Pancreas (tissue), 10 donors: ENCODE measurements around the gene EIF3J. TPM values are rescaled to one million over a fixed set of nuclear protein-coding genes. Genes with fewer than 3 reads are reported as not detected.

ENCODE experiments used
- ATAC-seq, 4 donors: fragments of 200-7000 bp; cut with Tn5 transposase; one replicate each; pipeline versions ENCODE4 v1.8.0 to v1.9.1; 2020; ENCODE audit warnings: mild to moderate bottlenecking in 4 of 4, moderate library complexity in 4 of 4
- DNase-seq, 6 donors: peaks; one replicate each; pipeline ENCODE4 v3.0.0-alpha.2; 2020
- FAIRE-seq: peaks from 2 replicates; lab custom pipeline; 2012; peaks lifted over from hg19 to GRCh38; lab: Jason Lieb, UNC
- H3K27ac ChIP-seq, 4 donors: fragments of 200-600 bp; sonication (generic); 1 replicate in 3 of 4; 2 replicates in 1 of 4; pipeline versions ENCODE4 v1.5.0 to v1.8.0; 2020
- H3K27me3 ChIP-seq, 4 donors: fragments of 200-600 bp; one replicate each; pipeline ENCODE4 v1.8.0; 2021
- H3K36me3 ChIP-seq, 3 donors: fragments of 200-600 bp; sonication (generic) in 1 of 3; one replicate each; pipeline versions ENCODE4 v1.5.0 to v1.8.0; 2020 to 2021
- H3K4me1 ChIP-seq, 3 donors: fragments of 200-600 bp; one replicate each; pipeline ENCODE4 v1.8.0; 2021
- H3K4me3 ChIP-seq, 4 donors: fragments of 200-600 bp; sonication (generic) in 2 of 4; one replicate each; pipeline versions ENCODE4 v1.5.0 to v1.8.0; 2020 to 2021
- H3K9me3 ChIP-seq, 4 donors: fragments of 200-600 bp; one replicate each; pipeline ENCODE4 v1.8.0; 2021
- WGBS, 2 donors: extraction: QIAGEN DNeasy Blood & Tissue Kit; methylation state at CpG; one replicate each; pipeline ENCODE4 v1.1.7; 2013; 5-methylcytosine and 5-hydroxymethylcytosine counted together
- intact Hi-C, 3 donors: fragments of 100-400 bp; cut with DNase I; formaldehyde crosslinking; loops; one replicate each; pipeline versions ENCODE4 v1.11.1 to v1.14.2; 2022
- polyA plus RNA-seq, 2 donors: library from polyadenylated mRNA; stranded (reverse); fragments of 200-250 nt; gene quantifications; one replicate each; pipeline ENCODE4 v1.2.3, GENCODE V29; 2013
- total RNA-seq, 6 donors: library from RNA; stranded (reverse); fragmentation: NEBNext Ultra II Directional in 4 of 6; extraction: Animal tissue kit (Norgen Biotek cat#: 25700) in 4 of 6; gene quantifications; one replicate each; pipeline versions ENCODE4 v1.2.1 to v1.2.4, GENCODE V29; 2021 to 2023
- TF ChIP-seq, protein P1 (sequence below), 4 donors: fragments of 200-600 bp; sonication (generic) in 3 of 4; IDR thresholded peaks; one replicate each; pipeline versions ENCODE4 v1.5.0 to v1.8.0; 2021; ENCODE audit warnings: antibody characterized with exemption in 4 of 4
- donor health status: healthy with polysubstance abuse.
- donor health status: DM: no; HTN: no; CAD: no; lungs with moderate emphysema.
- donor health status: DM: no; HTN: no; CAD: no.
- donor health status: control.
- donor health status: control.
- donor health status: Bipolar disorder and iron deficiency.
- donor health status: DM: yes; HTN: yes; CAD: no.
- donor health status: DM: no; HTN: no; CAD: no.
- donor health status: DM: no; HTN: no; CAD: no.
- donor health status: DM: yes; HTN: yes; CAD: no.

The EIF3J gene, protein sequence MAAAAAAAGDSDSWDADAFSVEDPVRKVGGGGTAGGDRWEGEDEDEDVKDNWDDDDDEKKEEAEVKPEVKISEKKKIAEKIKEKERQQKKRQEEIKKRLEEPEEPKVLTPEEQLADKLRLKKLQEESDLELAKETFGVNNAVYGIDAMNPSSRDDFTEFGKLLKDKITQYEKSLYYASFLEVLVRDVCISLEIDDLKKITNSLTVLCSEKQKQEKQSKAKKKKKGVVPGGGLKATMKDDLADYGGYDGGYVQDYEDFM
- 10 to 100 TPM; 37.8 to 88.2 (median 58.7) TPM for total RNA-seq
- 10 to 100 TPM; 21.0 to 29.1 TPM for polyA plus RNA-seq

DNA sequence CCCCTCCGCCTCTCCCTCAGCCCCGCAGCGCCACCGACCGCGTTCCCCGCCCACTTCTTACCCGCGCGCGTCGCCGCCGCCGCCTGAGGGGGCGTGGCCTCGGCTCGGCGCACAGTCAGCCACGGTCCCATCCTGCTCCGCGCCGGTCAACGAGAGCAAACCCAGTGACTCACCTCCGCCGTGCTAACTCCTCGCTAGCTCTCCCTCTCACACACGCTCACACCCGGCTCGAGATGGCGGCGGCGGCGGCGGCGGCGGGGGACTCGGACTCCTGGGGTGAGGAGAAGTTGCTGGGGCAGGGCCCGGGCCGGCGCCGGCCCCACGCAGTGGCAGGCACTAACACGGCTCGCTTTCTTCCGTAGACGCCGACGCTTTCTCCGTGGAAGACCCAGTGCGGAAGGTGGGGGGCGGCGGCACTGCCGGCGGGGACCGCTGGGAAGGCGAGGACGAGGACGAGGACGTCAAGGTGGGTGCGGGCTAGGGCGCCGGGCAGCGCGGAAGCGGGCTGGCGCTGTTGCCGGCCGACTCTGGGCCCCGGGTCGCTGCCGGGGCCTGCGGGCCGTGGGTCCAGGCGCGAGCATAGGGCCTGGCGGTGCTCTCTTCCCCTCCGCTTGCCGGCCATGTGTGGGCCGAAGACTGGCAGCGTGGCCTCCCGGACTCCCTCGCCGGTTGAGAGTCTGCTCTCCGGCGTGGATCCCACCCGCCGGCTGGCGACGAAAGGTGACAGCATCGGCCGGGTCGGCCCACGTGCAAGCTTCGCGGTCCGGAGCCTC is at the start of gene EIF3J:
EIF3J (plus strand) TSS at position 186 of the 773 bp plus-strand sequence; CDS start at position 234, 48 bp downstream.
- intact Hi-C loops, result no loop called here
- 0% methylated on average over 56 to 95 of the region's 97 CpGs for WGBS, 2 donors
- peak within 1 kb of the TSS; percentile 93 to 99 (median 98) for H3K27ac ChIP-seq

DNA sequence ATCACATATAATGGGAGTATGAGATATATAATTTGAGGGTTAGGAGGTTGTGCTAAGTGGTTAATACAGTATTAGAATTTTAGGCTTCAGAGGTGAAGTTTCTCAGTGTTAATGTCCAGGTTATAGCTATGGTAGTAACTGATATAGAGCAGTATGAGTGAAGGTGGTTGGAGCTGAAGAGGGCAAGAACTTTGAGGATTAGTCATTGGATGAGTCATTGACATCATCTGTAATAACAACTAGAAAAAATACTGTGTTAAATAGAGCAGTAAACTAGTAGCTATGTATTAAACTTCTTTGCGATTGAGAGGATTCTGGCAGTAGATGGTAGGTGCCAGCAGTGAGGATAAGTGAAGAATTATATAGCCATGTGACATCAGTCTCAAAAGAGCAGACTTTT is 47.5 kb upstream of the EIF3J start:
- ATAC-seq (peak in 2 of 4 donors; percentile 55 to 60), FAIRE-seq (no peak)
- WGBS, 2 donors, result 90 to 94% methylated on average over 1 of the region's 1 CpG

More for the DNA sequence above, at the start of gene EIF3J:
- Histone ChIP-seq H3K4me3 (peak within 1 kb of the TSS; percentile 73 to 95 (median 92)), H3K4me1 (peaks cover 20 to 37% (median 29%) of the 10 kb centered on the region in 3 donors), H3K9me3 (no peaks in the 10 kb centered on the region), H3K27me3 (no peaks in the 10 kb centered on the region), H3K36me3 (peaks cover 0 to 5% (median 0%) of the 10 kb centered on the region in 3 donors)
- peak; percentile 95 to 97 (median 97) for DNase-seq
- FAIRE-seq, result no peak
- ATAC-seq, result peak; percentile 86 to 94 (median 90)
- TF ChIP-seq, protein P1, sequence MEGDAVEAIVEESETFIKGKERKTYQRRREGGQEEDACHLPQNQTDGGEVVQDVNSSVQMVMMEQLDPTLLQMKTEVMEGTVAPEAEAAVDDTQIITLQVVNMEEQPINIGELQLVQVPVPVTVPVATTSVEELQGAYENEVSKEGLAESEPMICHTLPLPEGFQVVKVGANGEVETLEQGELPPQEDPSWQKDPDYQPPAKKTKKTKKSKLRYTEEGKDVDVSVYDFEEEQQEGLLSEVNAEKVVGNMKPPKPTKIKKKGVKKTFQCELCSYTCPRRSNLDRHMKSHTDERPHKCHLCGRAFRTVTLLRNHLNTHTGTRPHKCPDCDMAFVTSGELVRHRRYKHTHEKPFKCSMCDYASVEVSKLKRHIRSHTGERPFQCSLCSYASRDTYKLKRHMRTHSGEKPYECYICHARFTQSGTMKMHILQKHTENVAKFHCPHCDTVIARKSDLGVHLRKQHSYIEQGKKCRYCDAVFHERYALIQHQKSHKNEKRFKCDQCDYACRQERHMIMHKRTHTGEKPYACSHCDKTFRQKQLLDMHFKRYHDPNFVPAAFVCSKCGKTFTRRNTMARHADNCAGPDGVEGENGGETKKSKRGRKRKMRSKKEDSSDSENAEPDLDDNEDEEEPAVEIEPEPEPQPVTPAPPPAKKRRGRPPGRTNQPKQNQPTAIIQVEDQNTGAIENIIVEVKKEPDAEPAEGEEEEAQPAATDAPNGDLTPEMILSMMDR (IDR thresholded peaks at IDR 0.05), result no peak

DNA sequence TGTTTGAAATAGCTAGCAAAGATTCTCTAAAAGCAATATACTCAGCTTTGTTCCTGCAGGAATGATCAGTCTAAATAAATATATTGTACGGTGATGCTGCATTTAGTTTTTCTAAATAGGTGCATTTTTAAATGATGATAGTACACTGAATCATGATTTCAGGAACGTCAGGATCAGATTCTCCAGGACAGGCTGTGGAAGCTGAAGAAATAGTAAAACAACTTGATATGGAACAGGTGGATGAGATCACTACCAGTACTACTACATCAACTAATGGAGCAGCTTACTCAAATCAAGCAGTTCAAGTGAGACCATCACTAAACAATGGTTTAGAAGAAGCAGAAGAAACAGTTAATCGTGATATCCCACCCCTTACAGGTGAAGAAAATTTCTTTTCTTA is 46.3 kb upstream of the EIF3J start:
- intact Hi-C loops, result no loop called here
- FAIRE-seq (no peak), DNase-seq (no peak), ATAC-seq (no peak)
- Histone ChIP-seq H3K27ac (no peak overlapping the region), H3K4me1 (no peaks in the 10 kb centered on the region), H3K4me3 (no peak overlapping the region), H3K27me3 (no peaks in the 10 kb centered on the region), H3K36me3 (peaks cover 0 to 32% (median 0%) of the 10 kb centered on the region in 3 donors), H3K9me3 (no peaks in the 10 kb centered on the region)
- 87 to 91% methylated on average over 3 of the region's 3 CpGs for WGBS, 2 donors
- TF ChIP-seq, protein P1 (IDR thresholded peaks at IDR 0.05), result no peak

More for the DNA sequence above, 47.5 kb upstream of the EIF3J start:
- DNase-seq, result no peak
- Histone ChIP-seq H3K4me1 (no peaks in the 10 kb centered on the region), H3K27ac (no peak overlapping the region), H3K36me3 (peaks cover 0 to 33% (median 0%) of the 10 kb centered on the region in 3 donors), H3K27me3 (no peaks in the 10 kb centered on the region), H3K9me3 (no peaks in the 10 kb centered on the region), H3K4me3 (no peak overlapping the region)
- TF ChIP-seq, protein P1 (IDR thresholded peaks at IDR 0.05), result no peak
- intact Hi-C loops, result no loop called here

DNA sequence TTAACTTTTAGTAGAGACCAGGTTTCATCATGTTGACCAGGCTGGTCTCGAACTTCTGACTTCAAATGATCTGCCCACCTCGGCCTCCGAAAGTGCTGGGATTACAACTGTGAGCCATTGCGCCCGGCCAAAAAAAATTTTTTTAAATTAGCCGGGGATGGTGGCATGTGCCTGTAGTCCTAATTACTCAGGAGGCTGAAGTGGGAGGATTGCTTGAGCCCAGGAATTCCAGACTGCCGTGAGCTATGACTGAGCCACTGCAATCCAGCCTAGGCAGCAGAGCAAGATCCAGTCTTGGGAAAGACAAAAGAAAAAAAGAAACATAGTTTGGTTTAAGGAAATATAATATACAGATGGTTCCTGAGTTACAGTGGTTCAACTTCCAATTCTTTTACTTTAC is 44.9 kb upstream of the EIF3J start:
- WGBS, 2 donors, result 95% methylated on average over 7 of the region's 7 CpGs
- TF ChIP-seq, protein P1 (IDR thresholded peaks at IDR 0.05), result no peak
- no peaks in the 10 kb centered on the region for H3K4me1 ChIP-seq
- DNase-seq, result no peak
- H3K9me3 ChIP-seq, result no peaks in the 10 kb centered on the region
- no peaks in the 10 kb centered on the region for H3K27me3 ChIP-seq
- intact Hi-C loops, result no loop called here
- H3K4me3 ChIP-seq, result no peak overlapping the region
- no peak for FAIRE-seq
- H3K27ac ChIP-seq, result no peak overlapping the region
- ATAC-seq, result no peak
- H3K36me3 ChIP-seq, result peaks cover 0 to 28% (median 0%) of the 10 kb centered on the region in 3 donors
